ENCODE data around the gene CTDSPL. TPM values are rescaled to one million over a fixed set of nuclear protein-coding genes. Genes with fewer than 3 reads are reported as not detected.

CTDSPL gene
- total RNA-seq, 1 experiment from 2014 or later = 6.1 TPM

DNA sequence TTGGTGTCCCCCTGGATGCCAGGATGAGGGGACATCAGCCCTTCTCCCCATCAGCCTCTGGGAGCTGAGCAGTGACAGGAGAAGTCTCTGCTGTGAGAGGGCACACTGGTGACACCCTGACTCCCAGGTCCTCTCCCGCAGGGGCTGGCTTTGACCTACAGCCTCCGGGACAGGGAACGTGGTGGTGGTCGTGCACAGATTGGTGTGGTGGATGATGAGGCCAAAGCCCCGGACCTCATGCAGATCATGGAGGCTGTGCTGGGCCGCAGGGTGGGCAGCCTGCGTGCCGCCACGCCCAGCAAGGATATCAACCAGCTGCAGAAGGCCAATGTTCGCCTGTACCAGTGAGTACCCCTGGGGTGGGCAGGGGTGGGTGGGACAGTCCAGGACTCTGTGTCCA is 135.7 kb downstream of the CTDSPL start:
- Histone ChIP-seq H3K79me2 (ENCODE audit: low read length) (no peaks in the 10 kb centered on the region), H4K20me1 (ENCODE audit: low read length) (no peaks in the 10 kb centered on the region), H3K4me1 (ENCODE audit: insufficient read depth, low read length) (peaks cover 17% of the 10 kb centered on the region), H3K4me3 (ENCODE audit: low read length) (no peak overlapping the region), H2AFZ (ENCODE audit: low read length) (no peak overlapping the region), H3F3A (ENCODE audit: low read length, unreplicated experiment) (no peaks in the 10 kb centered on the region), H3K36me3 (ENCODE audit: low read depth, low read length) (no peaks in the 10 kb centered on the region), H3K4me2 (ENCODE audit: low read length) (no peak overlapping the region), H3K27ac (ENCODE audit: low read length) (no peak overlapping the region), H3K27me3 (ENCODE audit: low read length) (no peaks in the 10 kb centered on the region), H3K9ac (ENCODE audit: low read length) (no peak overlapping the region), H3K9me2 (replicated peaks; ENCODE audit: low read length) (no peaks in the 10 kb centered on the region), H3K9me3 (ENCODE audit: low read length) (no peaks in the 10 kb centered on the region)
- POLR2A ChIA-PET (ENCODE audit: unreplicated experiment) = no interaction called here
- DNase-seq = no peak
- no peak for ATAC-seq
- CTCF ChIA-PET = interaction anchor here (0.5 to 1.1 kb wide), 10 partner anchors 8 to 661 kb away, joined by 3 to 35 read pairs (median 4); no protein-coding TSS in a partner anchor
- BruUV-seq (replicated peaks) = no TSS peak
- TF ChIP-seq, protein P1, sequence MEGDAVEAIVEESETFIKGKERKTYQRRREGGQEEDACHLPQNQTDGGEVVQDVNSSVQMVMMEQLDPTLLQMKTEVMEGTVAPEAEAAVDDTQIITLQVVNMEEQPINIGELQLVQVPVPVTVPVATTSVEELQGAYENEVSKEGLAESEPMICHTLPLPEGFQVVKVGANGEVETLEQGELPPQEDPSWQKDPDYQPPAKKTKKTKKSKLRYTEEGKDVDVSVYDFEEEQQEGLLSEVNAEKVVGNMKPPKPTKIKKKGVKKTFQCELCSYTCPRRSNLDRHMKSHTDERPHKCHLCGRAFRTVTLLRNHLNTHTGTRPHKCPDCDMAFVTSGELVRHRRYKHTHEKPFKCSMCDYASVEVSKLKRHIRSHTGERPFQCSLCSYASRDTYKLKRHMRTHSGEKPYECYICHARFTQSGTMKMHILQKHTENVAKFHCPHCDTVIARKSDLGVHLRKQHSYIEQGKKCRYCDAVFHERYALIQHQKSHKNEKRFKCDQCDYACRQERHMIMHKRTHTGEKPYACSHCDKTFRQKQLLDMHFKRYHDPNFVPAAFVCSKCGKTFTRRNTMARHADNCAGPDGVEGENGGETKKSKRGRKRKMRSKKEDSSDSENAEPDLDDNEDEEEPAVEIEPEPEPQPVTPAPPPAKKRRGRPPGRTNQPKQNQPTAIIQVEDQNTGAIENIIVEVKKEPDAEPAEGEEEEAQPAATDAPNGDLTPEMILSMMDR (conservative IDR thresholded peaks at IDR 0.05; ENCODE audit: low read depth, low read length) = no peak
- TF ChIP-seq EZH2phosphoT487 (IDR thresholded peaks at IDR 0.05; ENCODE audit: borderline replicate concordance, low read length) (no peak), EZH2 (IDR thresholded peaks at IDR 0.05; ENCODE audit: low read length, unreplicated experiment) (no peak)
- intact Hi-C loops (cut with micrococcal nuclease) = no loop called here

DNA sequence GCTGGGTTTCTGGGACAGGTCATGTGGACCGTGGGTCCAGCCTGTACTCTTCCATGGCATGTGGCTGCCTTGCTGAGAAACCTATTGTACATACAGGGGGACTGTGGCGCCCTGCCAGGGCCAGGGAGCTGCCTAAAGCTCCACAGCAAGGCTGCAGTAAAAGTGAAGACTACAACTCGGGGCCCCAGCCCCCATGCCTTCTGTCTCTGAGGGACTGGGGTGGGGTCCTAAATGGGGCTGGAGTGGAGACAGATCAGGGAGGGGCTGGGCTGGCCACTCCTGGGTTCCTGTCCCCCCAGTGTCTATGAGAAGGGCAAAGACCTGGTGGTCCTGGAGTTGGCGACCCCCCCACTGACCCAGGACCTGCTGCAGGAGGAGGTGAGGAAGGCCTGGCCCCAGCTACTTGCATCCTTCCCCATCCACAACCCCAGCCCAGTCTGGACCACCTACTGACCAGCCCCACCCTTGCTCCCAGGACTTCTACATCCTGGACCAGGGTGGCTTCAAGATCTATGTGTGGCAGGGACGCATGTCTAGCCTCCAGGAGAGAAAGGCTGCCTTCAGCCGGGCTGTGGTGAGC is 136.2 kb downstream of the CTDSPL start:
- no peaks in the 10 kb centered on the region for H4K20me1 ChIP-seq (ENCODE audit: low read length)
- H2AFZ ChIP-seq (ENCODE audit: low read length) = no peak overlapping the region
- ChIA-PET CTCF (no interaction called here), POLR2A (ENCODE audit: unreplicated experiment) (no interaction called here)
- H3K9me3 ChIP-seq (ENCODE audit: low read length) = no peaks in the 10 kb centered on the region
- H3K36me3 ChIP-seq (ENCODE audit: low read depth, low read length) = no peaks in the 10 kb centered on the region
- H3K4me1 ChIP-seq (ENCODE audit: insufficient read depth, low read length) = peaks cover 11% of the 10 kb centered on the region
- no peak overlapping the region for H3K27ac ChIP-seq (ENCODE audit: low read length)
- no peak overlapping the region for H3K4me2 ChIP-seq (ENCODE audit: low read length)
- no peaks in the 10 kb centered on the region for H3K79me2 ChIP-seq (ENCODE audit: low read length)
- H3K9ac ChIP-seq (ENCODE audit: low read length) = no peak overlapping the region
- ATAC-seq (no peak), DNase-seq (no peak)
- no peaks in the 10 kb centered on the region for H3F3A ChIP-seq (ENCODE audit: low read length, unreplicated experiment)
- no peak overlapping the region for H3K4me3 ChIP-seq (ENCODE audit: low read length)
- intact Hi-C loops (cut with micrococcal nuclease) = no loop called here
- TF ChIP-seq EZH2 (IDR thresholded peaks at IDR 0.05; ENCODE audit: low read length, unreplicated experiment) (no peak), EZH2phosphoT487 (IDR thresholded peaks at IDR 0.05; ENCODE audit: borderline replicate concordance, low read length) (no peak)
- TF ChIP-seq, protein P1 (conservative IDR thresholded peaks at IDR 0.05; ENCODE audit: low read depth, low read length) = no peak
- BruUV-seq (replicated peaks) = no TSS peak
- no peaks in the 10 kb centered on the region for H3K27me3 ChIP-seq (ENCODE audit: low read length)
- no peaks in the 10 kb centered on the region for H3K9me2 ChIP-seq (replicated peaks; ENCODE audit: low read length)

DNA sequence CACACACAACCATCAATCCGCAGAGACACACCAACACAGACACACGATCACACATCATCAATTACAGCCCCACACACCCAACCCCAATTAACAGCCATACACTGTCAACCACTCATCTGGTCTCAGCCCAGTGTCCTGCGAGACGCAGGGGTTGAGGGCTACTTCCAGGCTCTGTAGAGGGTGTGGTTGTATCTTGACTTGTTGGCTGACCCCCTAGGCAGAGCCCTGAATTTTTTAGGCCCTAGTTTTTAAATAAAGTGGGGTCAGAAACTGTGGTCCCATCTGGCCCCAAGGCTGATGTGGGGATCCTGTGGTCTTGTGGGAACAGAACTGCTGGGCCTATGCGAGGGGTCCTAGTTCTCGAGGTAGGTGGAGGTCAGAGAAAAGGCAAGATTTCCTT is 138.2 kb downstream of the CTDSPL start:
- Histone ChIP-seq H3K4me2 (ENCODE audit: low read length) (no peak overlapping the region), H3K27ac (ENCODE audit: low read length) (no peak overlapping the region), H3K79me2 (ENCODE audit: low read length) (no peaks in the 10 kb centered on the region), H3K4me3 (ENCODE audit: low read length) (no peak overlapping the region), H3K4me1 (ENCODE audit: insufficient read depth, low read length) (peaks cover 22% of the 10 kb centered on the region), H3K9ac (ENCODE audit: low read length) (no peak overlapping the region), H2AFZ (ENCODE audit: low read length) (no peak overlapping the region), H3K9me3 (ENCODE audit: low read length) (no peaks in the 10 kb centered on the region), H3K9me2 (replicated peaks; ENCODE audit: low read length) (no peaks in the 10 kb centered on the region), H4K20me1 (ENCODE audit: low read length) (no peaks in the 10 kb centered on the region), H3K36me3 (ENCODE audit: low read depth, low read length) (no peaks in the 10 kb centered on the region), H3K27me3 (ENCODE audit: low read length) (no peaks in the 10 kb centered on the region), H3F3A (ENCODE audit: low read length, unreplicated experiment) (no peaks in the 10 kb centered on the region)
- no peak for DNase-seq
- BruUV-seq (replicated peaks) = no TSS peak
- TF ChIP-seq EZH2 (IDR thresholded peaks at IDR 0.05; ENCODE audit: low read length, unreplicated experiment) = no peak
- POLR2A ChIA-PET (ENCODE audit: unreplicated experiment) = no interaction called here
- intact Hi-C loops (cut with micrococcal nuclease) = loop anchor here (10.0 kb wide), 2 partner anchors 455 to 485 kb away; partner anchors contain the start of gene ACVR2B
- CTCF ChIA-PET = no interaction called here
- no peak for ATAC-seq
